ENCODE data around the gene CDH15. TPM values are rescaled to one million over a fixed set of nuclear protein-coding genes. Genes with fewer than 3 reads are reported as not detected.

The CDH15 gene
- total and polyA plus RNA-seq, 4 donors: 0.09 to 2.1 (median 1.3) TPM

DNA sequence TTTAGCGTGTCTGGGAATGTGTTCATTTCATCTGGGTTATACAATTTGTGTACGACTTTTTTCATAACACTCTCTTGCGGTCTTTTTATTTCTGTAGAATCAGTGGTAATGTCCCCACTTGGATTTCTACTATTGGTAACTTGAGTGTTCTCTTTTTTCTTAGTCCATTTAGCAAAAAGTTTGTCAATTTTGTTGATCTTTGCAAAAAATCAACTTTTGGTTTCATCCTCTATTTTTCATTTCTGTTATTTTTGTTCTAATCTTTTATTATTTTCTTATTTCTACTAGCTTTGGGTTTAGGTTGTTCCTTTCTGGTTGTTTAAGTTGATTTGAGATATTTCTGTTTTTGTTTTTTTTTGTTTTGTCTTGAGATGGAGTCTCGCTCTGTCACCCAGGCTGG, 36.4 kb downstream of the CDH15 start:
- H3K9me3 ChIP-seq (ENCODE audit: control insufficient read depth in 4 of 4, insufficient read depth in 3 of 4, low read length in 3 of 4): no peaks in the 10 kb centered on the region
- ATAC-seq (ENCODE audit: insufficient read depth, low FRiP score) (no peak), DNase-seq (no peak)
- TF ChIP-seq, protein P1, sequence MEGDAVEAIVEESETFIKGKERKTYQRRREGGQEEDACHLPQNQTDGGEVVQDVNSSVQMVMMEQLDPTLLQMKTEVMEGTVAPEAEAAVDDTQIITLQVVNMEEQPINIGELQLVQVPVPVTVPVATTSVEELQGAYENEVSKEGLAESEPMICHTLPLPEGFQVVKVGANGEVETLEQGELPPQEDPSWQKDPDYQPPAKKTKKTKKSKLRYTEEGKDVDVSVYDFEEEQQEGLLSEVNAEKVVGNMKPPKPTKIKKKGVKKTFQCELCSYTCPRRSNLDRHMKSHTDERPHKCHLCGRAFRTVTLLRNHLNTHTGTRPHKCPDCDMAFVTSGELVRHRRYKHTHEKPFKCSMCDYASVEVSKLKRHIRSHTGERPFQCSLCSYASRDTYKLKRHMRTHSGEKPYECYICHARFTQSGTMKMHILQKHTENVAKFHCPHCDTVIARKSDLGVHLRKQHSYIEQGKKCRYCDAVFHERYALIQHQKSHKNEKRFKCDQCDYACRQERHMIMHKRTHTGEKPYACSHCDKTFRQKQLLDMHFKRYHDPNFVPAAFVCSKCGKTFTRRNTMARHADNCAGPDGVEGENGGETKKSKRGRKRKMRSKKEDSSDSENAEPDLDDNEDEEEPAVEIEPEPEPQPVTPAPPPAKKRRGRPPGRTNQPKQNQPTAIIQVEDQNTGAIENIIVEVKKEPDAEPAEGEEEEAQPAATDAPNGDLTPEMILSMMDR (IDR thresholded peaks at IDR 0.05; ENCODE audit: control extremely low read depth, extremely low read depth): no peak
- H3K4me3 ChIP-seq: no peak overlapping the region
- 94 to 98% methylated on average over 4 of the region's 4 CpGs for WGBS, 2 donors
- peaks cover 0 to 1% (median 0%) of the 10 kb centered on the region in 5 donors for H3K4me1 ChIP-seq (ENCODE audit: control insufficient read depth in 5 of 5, insufficient read depth in 5 of 5, low read length in 5 of 5)
- peaks cover 0 to 3% (median 0%) of the 10 kb centered on the region in 4 donors for H3K36me3 ChIP-seq (ENCODE audit: control insufficient read depth in 4 of 4, insufficient read depth in 4 of 4, low read length in 4 of 4)
- peaks cover 0 to 17% (median 11%) of the 10 kb centered on the region in 3 donors for H3K27me3 ChIP-seq (ENCODE audit: control insufficient read depth in 3 of 3, insufficient read depth in 3 of 3, low read length in 2 of 3)
- no peak overlapping the region for H3K9ac ChIP-seq (ENCODE audit: insufficient read depth in 1 of 2, low read length in 2 of 2)
- no peak overlapping the region for H3K27ac ChIP-seq (ENCODE audit: low read depth in 1 of 2, low read length in 1 of 2)

- WGBS, 2 donors: 74 to 79% methylated on average over 15 of the region's 15 CpGs
- Histone ChIP-seq H3K27ac (ENCODE audit: low read depth in 1 of 2, low read length in 1 of 2) (no peak overlapping the region), H3K9ac (ENCODE audit: insufficient read depth in 1 of 2, low read length in 2 of 2) (no peak overlapping the region), H3K27me3 (ENCODE audit: control insufficient read depth in 3 of 3, insufficient read depth in 3 of 3, low read length in 2 of 3) (peaks cover 0 to 1% (median 0%) of the 10 kb centered on the region in 3 donors), H3K4me1 (ENCODE audit: control insufficient read depth in 5 of 5, insufficient read depth in 5 of 5, low read length in 5 of 5) (peaks cover 0 to 1% (median 0%) of the 10 kb centered on the region in 5 donors), H3K4me3 (no peak overlapping the region), H3K9me3 (ENCODE audit: control insufficient read depth in 4 of 4, insufficient read depth in 3 of 4, low read length in 3 of 4) (no peaks in the 10 kb centered on the region), H3K36me3 (ENCODE audit: control insufficient read depth in 4 of 4, insufficient read depth in 4 of 4, low read length in 4 of 4) (peaks cover 0 to 3% (median 0%) of the 10 kb centered on the region in 4 donors)
- TF ChIP-seq, protein P1 (IDR thresholded peaks at IDR 0.05; ENCODE audit: control extremely low read depth, extremely low read depth): no peak
- ATAC-seq (ENCODE audit: insufficient read depth, low FRiP score) (no peak), DNase-seq (no peak)
Observed at GRCh38 chr16:89209522-89210044, 38.0 kb downstream of the CDH15 start.

DNA sequence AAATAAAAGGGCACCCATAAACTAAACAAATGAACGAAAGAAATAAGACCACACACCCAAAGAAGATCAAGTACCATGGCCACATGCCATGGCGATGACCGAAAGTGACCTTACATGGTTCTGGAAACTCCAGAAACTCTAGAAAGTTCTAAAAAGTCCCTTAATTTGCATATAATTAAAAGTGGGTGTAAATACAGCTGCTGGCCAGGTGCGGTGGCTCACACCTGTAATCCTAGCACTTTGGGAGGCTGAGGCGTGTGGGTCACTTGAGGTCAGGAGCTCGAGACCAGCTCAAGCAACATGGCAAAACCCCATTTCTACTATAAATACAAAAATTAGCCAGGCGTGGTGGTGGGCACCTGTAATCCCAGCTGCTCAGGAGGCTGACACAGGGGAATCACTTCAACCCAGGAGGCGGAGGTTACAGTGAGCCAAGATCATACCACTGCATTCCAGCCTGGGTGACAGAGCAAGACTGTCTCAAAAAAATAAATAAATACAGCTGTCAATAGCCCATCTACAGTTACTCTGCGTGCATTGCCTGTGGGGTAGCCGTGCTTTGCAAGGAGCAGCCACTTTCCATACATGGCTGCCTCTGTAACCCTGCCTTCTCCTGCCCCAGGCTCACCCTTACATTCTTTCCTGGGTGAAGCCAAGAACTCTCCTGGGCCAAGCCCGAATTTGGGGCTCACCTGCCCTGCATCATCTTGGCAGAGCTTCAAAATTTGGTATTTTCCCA, 38.8 kb downstream of the CDH15 start:
- 77 to 86% methylated on average over 11 of the region's 11 CpGs for WGBS, 2 donors
- no peak for ATAC-seq (ENCODE audit: insufficient read depth, low FRiP score)
- no peak overlapping the region for H3K9ac ChIP-seq (ENCODE audit: insufficient read depth in 1 of 2, low read length in 2 of 2)
- no peak overlapping the region for H3K27ac ChIP-seq (ENCODE audit: low read depth in 1 of 2, low read length in 1 of 2)
- peaks cover 0 to 3% (median 0%) of the 10 kb centered on the region in 4 donors for H3K36me3 ChIP-seq (ENCODE audit: control insufficient read depth in 4 of 4, insufficient read depth in 4 of 4, low read length in 4 of 4)
- no peak for DNase-seq
- no peaks in the 10 kb centered on the region for H3K9me3 ChIP-seq (ENCODE audit: control insufficient read depth in 4 of 4, insufficient read depth in 3 of 4, low read length in 3 of 4)
- no peak overlapping the region for H3K4me3 ChIP-seq
- H3K4me1 ChIP-seq (ENCODE audit: control insufficient read depth in 5 of 5, insufficient read depth in 5 of 5, low read length in 5 of 5): peaks cover 0 to 1% (median 0%) of the 10 kb centered on the region in 5 donors
- TF ChIP-seq, protein P1 (IDR thresholded peaks at IDR 0.05; ENCODE audit: control extremely low read depth, extremely low read depth): no peak
- H3K27me3 ChIP-seq (ENCODE audit: control insufficient read depth in 3 of 3, insufficient read depth in 3 of 3, low read length in 2 of 3): no peaks in the 10 kb centered on the region
